Gastroesophageal sphincter (tissue), 3 donors: Measurements from ENCODE around the gene PCBD1.

Experiments used
- EP300 ChIP-seq: sonication (generic); formaldehyde crosslinking; IDR thresholded peaks from one replicate; pipeline ENCODE4 v1.6.1; 2017; ENCODE audit warnings: antibody characterized with exemption, mild to moderate bottlenecking
- POLR2A ChIP-seq, 2 donors: fragments of 450-650 bp; IDR thresholded peaks; one replicate each; pipeline ENCODE4 v1.6.1; 2017; ENCODE audit warnings: antibody characterized with exemption in 2 of 2, mild to moderate bottlenecking in 2 of 2, moderate library complexity in 1 of 2
- POLR2AphosphoS5 ChIP-seq: sonication (generic); formaldehyde crosslinking; IDR thresholded peaks from one replicate; pipeline ENCODE4 v1.6.1; 2017; ENCODE audit warnings: antibody characterized with exemption
- TF ChIP-seq, protein P1 (sequence below), 4 experiments: fragments of 200-600 bp in 2 of 4; fragments of 450-650 bp in 2 of 4; sonication (generic) in 1 of 4; IDR thresholded peaks; one replicate each; pipeline ENCODE4 v1.5.1; 2017 to 2019; ENCODE audit warnings: antibody characterized with exemption in 4 of 4, mild to moderate bottlenecking in 2 of 4, moderate library complexity in 2 of 4

DNA sequence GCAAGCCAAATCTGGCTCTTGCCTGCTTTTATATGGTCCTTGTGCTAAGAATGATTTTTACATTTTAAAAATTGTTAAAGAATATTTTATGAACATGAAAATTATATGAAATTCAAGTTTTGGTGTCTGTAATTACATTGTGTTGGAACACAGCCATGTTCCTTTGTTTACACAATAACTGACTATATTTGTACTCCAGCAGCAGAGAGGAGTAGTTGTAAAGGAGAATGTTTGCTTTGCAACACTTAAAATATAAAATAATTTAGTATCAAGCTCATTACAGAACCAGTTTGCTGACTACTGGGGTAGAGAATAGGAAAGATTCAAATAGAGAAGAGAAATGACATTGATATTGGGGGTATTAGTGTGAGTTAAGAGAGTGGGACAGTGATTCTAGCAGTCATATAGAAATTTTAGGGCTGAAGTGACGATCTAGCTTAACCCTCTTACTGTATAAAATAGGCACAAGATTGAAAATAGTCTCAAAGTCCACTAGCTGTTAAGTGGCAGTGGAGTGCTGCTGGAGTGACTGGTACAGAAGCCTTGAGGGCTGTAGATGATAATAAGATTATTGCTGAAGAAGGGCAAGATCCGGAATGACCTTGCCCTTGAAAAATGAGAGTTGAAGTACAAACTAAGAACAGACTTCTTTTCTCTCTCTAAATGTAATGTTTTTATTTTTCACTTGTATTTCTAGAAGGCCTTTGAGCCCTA lies 44.4 kb downstream of the PCBD1 start:
- TF ChIP-seq, protein P1, sequence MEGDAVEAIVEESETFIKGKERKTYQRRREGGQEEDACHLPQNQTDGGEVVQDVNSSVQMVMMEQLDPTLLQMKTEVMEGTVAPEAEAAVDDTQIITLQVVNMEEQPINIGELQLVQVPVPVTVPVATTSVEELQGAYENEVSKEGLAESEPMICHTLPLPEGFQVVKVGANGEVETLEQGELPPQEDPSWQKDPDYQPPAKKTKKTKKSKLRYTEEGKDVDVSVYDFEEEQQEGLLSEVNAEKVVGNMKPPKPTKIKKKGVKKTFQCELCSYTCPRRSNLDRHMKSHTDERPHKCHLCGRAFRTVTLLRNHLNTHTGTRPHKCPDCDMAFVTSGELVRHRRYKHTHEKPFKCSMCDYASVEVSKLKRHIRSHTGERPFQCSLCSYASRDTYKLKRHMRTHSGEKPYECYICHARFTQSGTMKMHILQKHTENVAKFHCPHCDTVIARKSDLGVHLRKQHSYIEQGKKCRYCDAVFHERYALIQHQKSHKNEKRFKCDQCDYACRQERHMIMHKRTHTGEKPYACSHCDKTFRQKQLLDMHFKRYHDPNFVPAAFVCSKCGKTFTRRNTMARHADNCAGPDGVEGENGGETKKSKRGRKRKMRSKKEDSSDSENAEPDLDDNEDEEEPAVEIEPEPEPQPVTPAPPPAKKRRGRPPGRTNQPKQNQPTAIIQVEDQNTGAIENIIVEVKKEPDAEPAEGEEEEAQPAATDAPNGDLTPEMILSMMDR (IDR thresholded peaks at IDR 0.05), result no peak
- no peak for TF ChIP-seq POLR2A (IDR thresholded peaks at IDR 0.05)
- no peak for TF ChIP-seq EP300
- TF ChIP-seq POLR2AphosphoS5, result no peak
